Thyroid gland (tissue), 4 donors: Measurements from ENCODE around the gene ATP4A.

Experiments
- CTCF ChIP-seq, 6 experiments: fragments of 200-600 bp in 3 of 6; fragments of 450-650 bp in 3 of 6; sonication (generic) in 3 of 6; IDR thresholded peaks; one replicate each; pipeline ENCODE4 v1.5.1; 2016 to 2019; ENCODE audit warnings: antibody characterized with exemption in 6 of 6, mild to moderate bottlenecking in 2 of 6, inconsistent platforms in 1 of 6, moderate library complexity in 1 of 6
- POLR2A ChIP-seq, 2 donors: fragments of 450-650 bp; IDR thresholded peaks; one replicate each; pipeline ENCODE4 v1.6.1; 2017; ENCODE audit warnings: antibody characterized with exemption in 2 of 2, mild to moderate bottlenecking in 2 of 2, moderate library complexity in 1 of 2

GRCh38 chr19:35585848-35586247 lies 22.4 kb upstream of the ATP4A start, which contains the start of gene PMIS2:
- TF ChIP-seq CTCF (IDR thresholded peaks at IDR 0.05): no peak
- no peak for TF ChIP-seq POLR2A (IDR thresholded peaks at IDR 0.05)
